ENCODE measurements around the gene CSK. TPM values are rescaled to one million over a fixed set of nuclear protein-coding genes. Genes with fewer than 3 reads are reported as not detected.

Gene CSK
- total and polyA plus RNA-seq, 8 donors, result 15.2 to 61.0 (median 24.0) TPM

- intact Hi-C loops (cut with DNase I; ENCODE audit: low total_unique reads), result no loop called here
- no peak overlapping the region for H3K4me3 ChIP-seq
- peaks cover 32 to 53% (median 46%) of the 10 kb centered on the region in 4 donors for H3K36me3 ChIP-seq
- DNase-seq, result no peak
- H3K9me3 ChIP-seq, result no peaks in the 10 kb centered on the region
- H3K27ac ChIP-seq, result no peak overlapping the region
- 71 to 81% (median 75%) methylated on average over 6 of the region's 6 CpGs for WGBS, 5 donors
- peaks cover 2 to 18% (median 11%) of the 10 kb centered on the region in 4 donors for H3K4me1 ChIP-seq
- no peak for TF ChIP-seq CTCF (IDR thresholded peaks at IDR 0.05)
- TF ChIP-seq EP300 (IDR thresholded peaks at IDR 0.05), result no peak
- TF ChIP-seq POLR2AphosphoS5 (IDR thresholded peaks at IDR 0.05), result no peak
- no peak for TF ChIP-seq POLR2A (IDR thresholded peaks at IDR 0.05)
- H3K27me3 ChIP-seq, result no peaks in the 10 kb centered on the region
Measured at GRCh38 chr15:74804935-74805334, 23.1 kb downstream of the CSK start.

GRCh38 chr15:74807282-74807681, 25.4 kb downstream of the CSK start:
- no peak overlapping the region for H3K27ac ChIP-seq
- intact Hi-C loops (cut with DNase I; ENCODE audit: low total_unique reads), result no loop called here
- WGBS, 5 donors, result 54 to 72% (median 60%) methylated on average over 5 of the region's 5 CpGs

GRCh38 chr15:74808078-74808839, 26.4 kb downstream of the CSK start:
- Histone ChIP-seq H3K9me3 (no peaks in the 10 kb centered on the region), H3K27ac (no peak overlapping the region), H3K4me1 (peaks cover 0 to 8% (median 2%) of the 10 kb centered on the region in 4 donors), H3K36me3 (peaks cover 3 to 20% (median 14%) of the 10 kb centered on the region in 4 donors), H3K27me3 (no peaks in the 10 kb centered on the region), H3K4me3 (no peak overlapping the region)
- TF ChIP-seq CTCF (IDR thresholded peaks at IDR 0.05), result no peak
- TF ChIP-seq POLR2AphosphoS5 (IDR thresholded peaks at IDR 0.05), result no peak
- TF ChIP-seq POLR2A (IDR thresholded peaks at IDR 0.05), result no peak
- TF ChIP-seq EP300 (IDR thresholded peaks at IDR 0.05), result no peak
- WGBS, 5 donors, result 66 to 76% (median 71%) methylated on average over 18 of the region's 18 CpGs
- intact Hi-C loops (cut with DNase I; ENCODE audit: low total_unique reads), result no loop called here
- peak in 1 of 2 donors; percentile 66 for DNase-seq

More at GRCh38 chr15:74807282-74807681, 25.4 kb downstream of the CSK start:
- peaks cover 13 to 29% (median 24%) of the 10 kb centered on the region in 4 donors for H3K36me3 ChIP-seq
- TF ChIP-seq POLR2A (IDR thresholded peaks at IDR 0.05) (no peak), EP300 (IDR thresholded peaks at IDR 0.05) (no peak)
- no peak for DNase-seq
- no peaks in the 10 kb centered on the region for H3K9me3 ChIP-seq
- no peak overlapping the region for H3K4me3 ChIP-seq
- H3K27me3 ChIP-seq, result no peaks in the 10 kb centered on the region
- peaks cover 0 to 8% (median 2%) of the 10 kb centered on the region in 4 donors for H3K4me1 ChIP-seq

- Histone ChIP-seq H3K36me3 (peaks cover 0 to 14% (median 9%) of the 10 kb centered on the region in 4 donors), H3K27ac (no peak overlapping the region), H3K4me1 (peaks cover 0 to 8% (median 4%) of the 10 kb centered on the region in 4 donors), H3K27me3 (no peaks in the 10 kb centered on the region), H3K4me3 (no peak overlapping the region), H3K9me3 (no peaks in the 10 kb centered on the region)
- WGBS, 5 donors, result 58 to 78% (median 70%) methylated on average over 4 of the region's 4 CpGs
- no peak for DNase-seq
- intact Hi-C loops (cut with DNase I; ENCODE audit: low total_unique reads), result no loop called here
- TF ChIP-seq POLR2A (IDR thresholded peaks at IDR 0.05) (no peak), CTCF (IDR thresholded peaks at IDR 0.05) (no peak), EP300 (IDR thresholded peaks at IDR 0.05) (no peak), POLR2AphosphoS5 (IDR thresholded peaks at IDR 0.05) (no peak)
Measured at GRCh38 chr15:74808840-74809229, 27.0 kb downstream of the CSK start.

- intact Hi-C loops (cut with DNase I; ENCODE audit: low total_unique reads), result no loop called here
- H3K27me3 ChIP-seq, result no peaks in the 10 kb centered on the region
- TF ChIP-seq CTCF (IDR thresholded peaks at IDR 0.05) (no peak), EP300 (IDR thresholded peaks at IDR 0.05) (no peak), POLR2AphosphoS5 (IDR thresholded peaks at IDR 0.05) (no peak), POLR2A (IDR thresholded peaks at IDR 0.05) (no peak)
- no peak overlapping the region for H3K27ac ChIP-seq
- H3K36me3 ChIP-seq, result peaks cover 0 to 10% (median 4%) of the 10 kb centered on the region in 4 donors
- 83 to 88% (median 85%) methylated on average over 5 of the region's 5 CpGs for WGBS, 5 donors
- DNase-seq, result no peak
- H3K4me3 ChIP-seq, result no peak overlapping the region
- peaks cover 0 to 8% (median 6%) of the 10 kb centered on the region in 4 donors for H3K4me1 ChIP-seq
- no peaks in the 10 kb centered on the region for H3K9me3 ChIP-seq
Measured at GRCh38 chr15:74809242-74809641, 27.4 kb downstream of the CSK start.
